Endodermal cell (in vitro differentiated cells): Measurements from ENCODE around the gene MYH14. TPM values are rescaled to one million over a fixed set of nuclear protein-coding genes. Genes with fewer than 3 reads are reported as not detected.

Source experiments
- DNase-seq: peaks from one replicate; pipeline ENCODE4 v3.0.0-alpha.2; 2017
- H3K27ac ChIP-seq: 2 replicates; pipeline ENCODE4 v1.5.1; 2013; ENCODE audit warnings: mild to moderate bottlenecking, low read depth, low read length, moderate library complexity
- H3K27me3 ChIP-seq: 2 replicates; pipeline ENCODE4 v1.6.1; 2013; ENCODE audit warnings: mild to moderate bottlenecking, low read length, moderate library complexity; ENCODE audit not compliant: insufficient read depth, control insufficient read depth, poor library complexity, severe bottlenecking
- H3K36me3 ChIP-seq: 2 replicates; pipeline ENCODE4 v1.7.0; 2013; ENCODE audit warnings: mild to moderate bottlenecking, low read length, moderate library complexity; ENCODE audit not compliant: control insufficient read depth, insufficient read depth
- H3K4me1 ChIP-seq: one replicate; pipeline ENCODE4 v1.7.0; 2013; ENCODE audit warnings: low read length; ENCODE audit not compliant: control insufficient read depth, insufficient read depth
- H3K4me3 ChIP-seq: 2 replicates; pipeline ENCODE4 v1.5.1; 2013; ENCODE audit warnings: mild to moderate bottlenecking, low read length, moderate library complexity
- H3K9ac ChIP-seq: 2 replicates; pipeline ENCODE4 v1.6.1; 2013; ENCODE audit warnings: mild to moderate bottlenecking, low read length, moderate library complexity; ENCODE audit not compliant: poor library complexity, severe bottlenecking; ENCODE audit errors: extremely low read depth
- H3K9me3 ChIP-seq: 2 replicates; pipeline ENCODE4 v1.6.1; 2013; ENCODE audit warnings: mild to moderate bottlenecking, low read length, moderate library complexity; ENCODE audit not compliant: control insufficient read depth
- H3K27ac Mint-ChIP-seq: 2 replicates; pipeline ENCODE4 v1.8.0; 2020; ENCODE audit warnings: mixed read lengths
- H3K27me3 Mint-ChIP-seq: 2 replicates; pipeline ENCODE4 v1.8.0; 2021; ENCODE audit warnings: mild to moderate bottlenecking, mixed read lengths; ENCODE audit not compliant: insufficient read depth
- H3K36me3 Mint-ChIP-seq: 2 replicates; pipeline ENCODE4 v1.8.0; 2020; ENCODE audit warnings: low read depth, mixed read lengths
- H3K4me1 Mint-ChIP-seq: 2 replicates; pipeline ENCODE4 v1.8.0; 2020; ENCODE audit warnings: mixed read lengths
- H3K4me3 Mint-ChIP-seq: 2 replicates; pipeline ENCODE4 v1.8.0; 2020; ENCODE audit warnings: mild to moderate bottlenecking, moderate library complexity, mixed read lengths
- H3K9me3 Mint-ChIP-seq: 2 replicates; pipeline ENCODE4 v1.8.0; 2020; ENCODE audit warnings: mild to moderate bottlenecking, mixed read lengths
- CTCF ChIP-seq: fragments of 200-600 bp; sonication (generic); conservative IDR thresholded peaks from 2 replicates; pipeline ENCODE4 v1.5.0; 2021; ENCODE audit warnings: antibody characterized with exemption, mild to moderate bottlenecking
- WGBS, 2 experiments: methylation state at CpG; one replicate each; pipeline versions ENCODE4 v1.1.5 to v1.1.7; 2013; ENCODE audit warnings: missing lambda C conversion rate in 2 of 2, mixed read lengths in 1 of 2; ENCODE audit not compliant: insufficient coverage in 1 of 2, insufficient read length in 1 of 2; 5-methylcytosine and 5-hydroxymethylcytosine counted together
- total RNA-seq, 2 donors: library from RNA; stranded (reverse); fragmentation: NEBNext Ultra II Directional in 1 of 2; extraction: Animal tissue kit (Norgen Biotek cat#: 25700) in 1 of 2; gene quantifications; 2 replicates in 1 of 2; 3 replicates in 1 of 2; pipeline ENCODE4 v1.2.1, GENCODE V29; 2021

Gene MYH14
- total RNA-seq, 2 donors from 2014 or later, result 12.8 to 16.7 TPM

- WGBS, 2 experiments, result 40 to 50% methylated on average over 16 to 49 of the region's 49 CpGs
- H3K4me1 ChIP-seq, result no peaks in the 10 kb centered on the region
- H3K9ac ChIP-seq, result no peak overlapping the region
- peak; percentile 97 for DNase-seq
- Mint-ChIP-seq H3K27ac (peak overlapping the region; percentile 89), H3K27me3 (peaks cover 42% of the 10 kb centered on the region), H3K36me3 (peaks cover 1% of the 10 kb centered on the region), H3K4me3 (peak overlapping the region; percentile 57), H3K9me3 (no peaks in the 10 kb centered on the region), H3K4me1 (peaks cover 3% of the 10 kb centered on the region)
- no peak for TF ChIP-seq CTCF
- H3K9me3 ChIP-seq, result peaks cover 7% of the 10 kb centered on the region
- peak overlapping the region; percentile 49 for H3K4me3 ChIP-seq
- H3K36me3 ChIP-seq, result no peaks in the 10 kb centered on the region
- H3K27me3 ChIP-seq, result peaks cover 21% of the 10 kb centered on the region
- no peak overlapping the region for H3K27ac ChIP-seq
These were observed 1.6 kb downstream of the MYH14 start for GRCh38 chr19:50204811-50205675.

- Histone ChIP-seq H3K9ac (no peak overlapping the region), H3K36me3 (no peaks in the 10 kb centered on the region), H3K4me1 (no peaks in the 10 kb centered on the region), H3K27me3 (peaks cover 21% of the 10 kb centered on the region), H3K27ac (no peak overlapping the region), H3K9me3 (peaks cover 7% of the 10 kb centered on the region), H3K4me3 (no peak overlapping the region)
- peaks cover 40% of the 10 kb centered on the region for H3K27me3 Mint-ChIP-seq
- no peaks in the 10 kb centered on the region for H3K9me3 Mint-ChIP-seq
- H3K4me1 Mint-ChIP-seq, result peaks cover 3% of the 10 kb centered on the region
- peak overlapping the region; percentile 57 for H3K4me3 Mint-ChIP-seq
- peak; percentile 73 for DNase-seq
- peaks cover 2% of the 10 kb centered on the region for H3K36me3 Mint-ChIP-seq
- 44 to 69% methylated on average over 3 to 12 of the region's 12 CpGs for WGBS, 2 experiments
- peak overlapping the region; percentile 58 for H3K27ac Mint-ChIP-seq
- peak; percentile 55 for TF ChIP-seq CTCF
These were observed 2.3 kb downstream of the MYH14 start for GRCh38 chr19:50205681-50206138.

- peaks cover 6% of the 10 kb centered on the region for H3K36me3 Mint-ChIP-seq
- Histone ChIP-seq H3K27me3 (peaks cover 21% of the 10 kb centered on the region), H3K9me3 (peaks cover 7% of the 10 kb centered on the region), H3K4me3 (no peak overlapping the region), H3K27ac (no peak overlapping the region), H3K36me3 (no peaks in the 10 kb centered on the region), H3K4me1 (no peaks in the 10 kb centered on the region), H3K9ac (no peak overlapping the region)
- TF ChIP-seq CTCF, result no peak
- H3K4me3 Mint-ChIP-seq, result no peak overlapping the region
- peaks cover 36% of the 10 kb centered on the region for H3K27me3 Mint-ChIP-seq
- H3K4me1 Mint-ChIP-seq, result peaks cover 3% of the 10 kb centered on the region
- no peak for DNase-seq
- no peak overlapping the region for H3K27ac Mint-ChIP-seq
- WGBS, 2 experiments, result 81 to 100% methylated on average over 1 to 6 of the region's 6 CpGs
- peaks cover 2% of the 10 kb centered on the region for H3K9me3 Mint-ChIP-seq
These were observed 2.8 kb downstream of the MYH14 start for GRCh38 chr19:50206191-50206590.
